Activated CD8-positive, alpha-beta memory T cell treated with anti-CD3 and anti-CD28 coated beads for 36 hours (primary cell): ENCODE measurements around the gene ITPR2. TPM values are rescaled to one million over a fixed set of nuclear protein-coding genes. Genes with fewer than 3 reads are reported as not detected.

ENCODE experiments used
- CTCF ChIA-PET: fragments of 350-600 bp; sonication (Branson Sonifier 250); formaldehyde crosslinking; loops from one replicate; lab custom pipeline; 2021; ENCODE audit warnings: antibody characterized with exemption; lab: Charles Lee
- POLR2A ChIA-PET: fragments of 350-600 bp; sonication (Branson Sonifier 250); formaldehyde crosslinking; loops from one replicate; lab custom pipeline; 2021; ENCODE audit warnings: antibody characterized with exemption; lab: Charles Lee
- total RNA-seq, 2 experiments: library from RNA; stranded (reverse); gene quantifications; one replicate each; pipeline ENCODE4 v1.2.3, GENCODE V29; 2021

The ITPR2 gene
- total RNA-seq, 2 experiments from 2014 or later, result 27.0 to 28.6 TPM

DNA sequence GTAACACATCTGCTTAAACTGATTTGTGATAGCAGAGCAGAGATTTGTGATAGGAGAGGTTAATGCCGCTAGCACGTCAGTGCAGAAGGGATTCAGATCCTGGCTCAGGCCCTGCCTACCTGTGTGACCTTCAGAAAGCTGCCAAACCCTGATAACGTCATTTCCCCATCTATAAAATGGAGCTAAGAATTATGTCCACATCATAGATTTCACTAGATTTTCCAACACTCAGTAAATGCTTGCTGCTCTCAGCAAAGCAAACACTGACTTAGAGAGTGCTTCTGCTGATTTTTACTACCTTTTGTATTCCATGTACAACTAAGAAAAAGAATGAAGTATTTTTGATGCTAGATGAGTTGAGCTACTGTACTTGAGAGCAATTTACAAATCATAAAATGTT, 261.4 kb downstream of the ITPR2 start:
- POLR2A ChIA-PET, result no interaction called here
- CTCF ChIA-PET, result no interaction called here

DNA sequence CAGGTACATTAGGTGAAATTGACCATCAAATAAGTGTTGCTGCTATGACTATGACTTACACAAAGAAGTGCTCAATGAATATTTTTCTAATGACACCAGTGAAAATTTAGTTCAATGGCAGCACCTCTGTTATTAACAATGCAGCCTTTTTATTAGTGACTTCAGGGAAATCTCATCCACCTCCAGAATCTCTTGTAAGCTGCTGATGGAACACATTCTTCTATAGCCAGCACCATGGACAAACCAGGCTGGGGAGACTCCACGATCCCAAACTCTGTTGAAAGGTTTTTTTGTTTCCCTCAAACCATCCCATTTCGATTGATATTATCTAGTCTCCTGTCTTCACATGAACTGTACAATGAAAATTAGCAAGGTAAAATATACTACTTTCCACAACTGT, 265.9 kb downstream of the ITPR2 start:
- CTCF ChIA-PET, result no interaction called here
- POLR2A ChIA-PET, result no interaction called here

DNA sequence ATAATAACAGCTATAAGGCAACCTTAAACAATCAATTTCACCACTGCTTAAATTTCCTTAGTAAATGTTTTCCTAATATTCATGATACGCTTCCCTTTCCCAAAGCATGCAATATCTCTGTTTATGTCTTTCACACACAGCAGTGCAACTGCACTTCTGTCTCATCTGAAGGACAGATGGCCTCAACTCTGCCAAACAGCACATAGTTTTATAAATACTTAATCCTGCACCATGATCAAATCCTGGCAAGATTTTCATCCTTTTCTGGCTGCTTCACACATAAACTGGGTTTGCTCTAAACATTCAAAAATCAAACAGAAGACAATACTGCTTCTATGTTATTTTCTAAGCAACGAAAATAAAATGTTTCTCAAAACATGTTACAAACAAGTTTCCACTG, 266.3 kb downstream of the ITPR2 start:
- CTCF ChIA-PET, result no interaction called here
- POLR2A ChIA-PET, result no interaction called here

DNA sequence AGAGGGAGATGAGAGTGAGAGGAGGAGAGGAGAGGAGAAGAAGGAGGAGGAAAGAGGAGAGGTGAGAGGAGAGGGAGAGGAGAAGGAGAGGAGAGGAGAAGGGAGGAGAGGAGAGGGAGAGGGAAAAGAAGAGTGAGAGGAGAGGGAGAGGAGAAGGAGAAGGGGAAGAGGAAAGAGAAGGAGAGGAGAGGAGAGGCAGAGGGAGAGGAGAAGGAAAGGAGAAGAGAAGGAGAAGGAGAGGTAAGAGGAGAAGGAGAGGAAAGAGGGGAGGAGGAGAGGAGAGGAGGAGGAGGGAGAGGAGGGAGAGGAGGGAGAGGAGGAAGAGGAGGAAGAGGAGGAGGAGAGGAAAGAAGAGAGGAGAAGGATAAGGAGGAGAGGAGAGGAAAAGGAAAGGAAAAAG, 266.8 kb downstream of the ITPR2 start:
- ChIA-PET POLR2A (no interaction called here), CTCF (no interaction called here)

DNA sequence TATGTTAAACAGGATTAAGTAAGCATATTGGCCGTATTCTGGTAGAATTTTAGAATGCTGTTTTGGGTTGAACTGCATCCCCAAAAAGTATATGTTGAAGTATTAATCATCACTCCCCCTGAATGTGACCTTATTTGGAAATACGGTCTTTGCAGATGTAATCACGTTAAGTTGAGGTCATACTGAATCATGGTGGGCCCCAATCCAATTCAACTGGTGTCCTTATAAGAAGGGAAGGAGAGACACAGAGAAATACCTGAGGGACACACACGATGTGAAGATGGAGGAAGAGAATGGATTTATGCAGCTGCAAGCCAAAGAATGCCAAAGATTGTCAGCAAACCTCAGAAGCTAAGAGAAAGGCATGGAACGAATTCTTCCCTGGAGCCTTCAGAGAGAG, 268.6 kb downstream of the ITPR2 start:
- ChIA-PET POLR2A (no interaction called here), CTCF (no interaction called here)

DNA sequence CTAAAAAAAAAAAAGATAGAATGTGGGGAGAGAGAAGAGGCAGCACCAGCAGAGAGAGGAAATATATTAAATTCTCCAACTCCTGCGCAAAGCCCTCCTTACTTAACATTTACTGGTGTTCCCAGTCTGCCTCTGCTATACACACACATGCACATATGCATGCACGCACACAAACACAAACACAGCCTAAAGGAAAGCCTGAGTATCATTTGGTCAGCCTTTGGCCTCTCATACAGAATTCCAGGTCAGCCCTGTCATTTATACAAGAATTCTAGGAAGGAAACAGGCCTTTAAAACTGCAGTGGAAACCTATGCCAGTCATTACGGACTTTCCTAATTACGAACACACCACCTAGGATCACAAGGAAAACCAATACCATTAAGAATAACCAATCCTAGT, 269.4 kb downstream of the ITPR2 start:
- CTCF ChIA-PET, result no interaction called here
- POLR2A ChIA-PET, result no interaction called here

DNA sequence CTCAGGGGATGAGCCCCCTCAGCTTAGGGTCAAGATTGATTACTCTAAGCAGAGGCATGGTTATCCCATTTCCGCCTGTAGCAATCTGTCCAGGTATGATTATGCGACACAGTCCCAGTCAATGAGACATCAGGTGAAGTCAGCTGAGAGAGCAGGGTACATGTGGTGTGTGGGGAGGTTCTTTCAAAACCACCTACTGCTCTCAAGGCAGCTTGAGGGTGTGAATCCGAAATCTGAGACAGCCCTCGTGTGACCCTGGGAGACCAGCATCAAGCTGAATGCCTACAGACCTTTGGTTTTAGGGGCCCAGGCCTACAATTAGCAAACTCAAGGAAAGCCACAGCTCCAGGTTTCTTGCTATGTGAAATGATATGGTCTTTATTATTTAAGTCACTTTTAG, 275.7 kb downstream of the ITPR2 start:
- POLR2A ChIA-PET, result no interaction called here
- CTCF ChIA-PET, result no interaction called here

DNA sequence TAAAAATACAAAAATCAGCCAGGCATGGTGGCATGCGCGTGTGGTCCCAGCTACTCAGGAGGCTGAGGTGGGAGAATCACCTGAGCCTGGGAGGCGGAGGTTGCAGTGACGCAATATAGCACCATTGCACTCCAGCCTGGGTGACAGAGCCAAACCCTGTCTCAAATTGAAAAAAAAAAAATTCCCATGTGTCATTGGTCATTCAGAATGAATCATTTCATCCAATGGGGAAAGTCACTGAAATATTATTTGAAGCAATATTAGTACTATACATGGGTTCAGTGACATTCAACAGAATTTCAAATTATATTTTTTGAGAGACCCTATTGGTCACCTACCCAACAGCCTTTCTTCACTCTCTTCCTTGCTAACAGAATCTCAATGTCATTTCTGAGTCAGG, 276.1 kb downstream of the ITPR2 start:
- ChIA-PET POLR2A (no interaction called here), CTCF (no interaction called here)

DNA sequence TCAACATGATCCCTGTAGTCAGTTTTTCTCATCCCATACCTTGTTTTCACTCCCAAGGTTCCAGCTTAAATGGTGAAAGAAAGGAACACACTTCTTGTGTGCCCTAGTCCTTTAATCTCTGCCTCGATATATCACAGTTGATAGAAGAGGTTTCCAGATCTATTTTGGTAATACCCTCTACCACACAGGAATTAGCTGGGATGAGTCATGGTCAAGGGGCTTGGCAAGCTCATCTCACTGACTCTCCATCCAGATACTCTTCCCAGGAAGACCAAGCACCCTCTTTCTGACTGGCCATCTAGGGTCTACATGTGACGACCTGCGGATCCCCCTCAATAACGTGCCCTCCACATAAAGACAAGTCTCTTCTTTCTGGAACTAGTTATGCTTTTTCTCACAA, 277.9 kb downstream of the ITPR2 start:
- ChIA-PET CTCF (no interaction called here), POLR2A (no interaction called here)

DNA sequence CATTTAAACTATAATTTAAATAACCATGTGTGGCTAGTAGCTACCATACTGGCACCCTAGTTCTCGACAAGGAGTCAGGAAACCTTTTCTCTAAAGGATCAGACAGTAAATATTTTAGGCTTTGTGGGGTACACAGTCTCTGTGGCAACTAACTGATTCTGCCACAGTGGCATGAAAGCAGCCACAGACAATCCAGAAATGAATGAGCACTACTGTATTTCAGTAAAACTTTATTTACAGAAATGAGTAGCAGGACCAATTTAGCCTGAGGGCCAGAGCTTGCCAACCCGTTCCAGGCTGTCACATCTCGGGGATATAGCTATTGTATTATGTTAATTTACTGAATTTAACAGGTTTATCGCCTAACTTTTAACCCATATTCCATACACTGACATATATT, 278.7 kb downstream of the ITPR2 start:
- ChIA-PET POLR2A (no interaction called here), CTCF (interaction anchor here (0.9 kb wide), 1 partner anchor 29 kb away, joined by 3 read pairs; no protein-coding TSS in a partner anchor)

DNA sequence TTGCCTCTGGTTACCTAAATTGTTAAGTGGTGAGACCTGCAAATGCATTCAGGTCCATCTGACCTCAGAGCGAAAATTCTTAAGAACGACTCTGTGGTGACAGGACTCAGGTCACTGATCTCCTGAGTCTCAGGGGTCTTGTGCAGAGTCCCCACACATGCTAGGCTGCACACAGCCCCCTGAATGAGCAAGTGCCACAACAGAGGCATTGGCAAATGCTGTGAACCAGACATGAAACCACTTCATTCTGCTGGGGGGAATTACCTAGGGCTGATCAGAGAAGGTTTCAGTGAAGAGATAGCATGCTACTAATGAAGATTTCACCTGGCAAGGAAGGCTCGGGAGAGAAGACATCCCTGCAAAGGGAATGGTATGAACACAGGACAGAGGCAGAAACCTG, 281.6 kb downstream of the ITPR2 start:
- CTCF ChIA-PET, result no interaction called here
- POLR2A ChIA-PET, result no interaction called here

DNA sequence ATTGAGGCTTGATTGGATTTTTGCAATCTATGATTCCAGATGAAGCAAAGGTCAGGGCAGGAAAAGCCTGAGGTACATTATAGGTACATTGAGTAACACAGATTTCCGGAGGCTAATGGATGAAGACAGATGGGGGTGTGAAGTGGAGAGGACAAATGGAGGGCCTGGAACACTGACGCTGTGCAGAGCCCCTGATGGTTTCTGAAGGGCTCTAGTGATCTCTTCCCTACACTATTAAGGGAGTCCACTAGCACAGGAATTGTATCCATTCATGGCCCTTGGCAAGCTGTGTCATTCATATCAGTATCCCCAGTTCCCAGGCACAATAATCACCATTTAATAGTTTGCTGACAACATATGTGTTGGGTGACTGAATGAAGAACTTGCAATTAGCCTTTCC, 284.8 kb downstream of the ITPR2 start:
- POLR2A ChIA-PET, result no interaction called here
- CTCF ChIA-PET, result no interaction called here

DNA sequence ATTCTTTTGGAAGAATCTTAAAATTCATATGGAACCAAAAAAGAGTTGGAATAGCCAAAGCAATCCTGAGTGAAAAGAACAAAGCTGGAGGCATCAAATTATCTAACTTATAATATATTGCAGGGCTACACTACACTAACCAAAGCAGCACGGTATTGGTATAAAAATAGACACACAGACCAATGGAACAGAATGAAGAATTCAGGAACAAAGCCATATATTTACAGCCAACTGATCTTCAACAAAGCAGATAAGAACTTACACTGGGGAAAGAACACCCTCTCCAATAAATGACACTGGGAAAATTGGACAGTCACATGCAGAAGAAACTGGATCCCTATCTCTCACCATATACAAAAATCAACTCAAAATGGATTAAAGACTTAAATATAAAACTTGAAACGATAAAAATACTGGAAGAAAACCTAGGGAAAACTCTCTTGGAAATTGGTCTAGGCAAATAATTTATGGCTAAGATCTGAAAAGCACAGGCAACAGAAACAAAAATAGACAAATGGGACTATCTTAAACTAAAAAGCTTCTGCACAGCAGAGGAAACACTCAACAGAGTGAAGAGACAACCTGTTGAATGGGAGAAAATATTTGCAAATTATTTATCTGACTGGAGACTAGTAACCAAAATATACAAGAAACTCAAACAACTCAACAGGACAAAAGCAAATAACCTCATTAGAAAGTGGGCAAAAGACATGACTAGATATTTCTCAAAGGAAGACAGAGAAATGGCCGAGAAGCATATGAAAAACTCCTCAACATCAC, 286.3 kb downstream of the ITPR2 start:
- POLR2A ChIA-PET, result no interaction called here
- CTCF ChIA-PET, result no interaction called here

DNA sequence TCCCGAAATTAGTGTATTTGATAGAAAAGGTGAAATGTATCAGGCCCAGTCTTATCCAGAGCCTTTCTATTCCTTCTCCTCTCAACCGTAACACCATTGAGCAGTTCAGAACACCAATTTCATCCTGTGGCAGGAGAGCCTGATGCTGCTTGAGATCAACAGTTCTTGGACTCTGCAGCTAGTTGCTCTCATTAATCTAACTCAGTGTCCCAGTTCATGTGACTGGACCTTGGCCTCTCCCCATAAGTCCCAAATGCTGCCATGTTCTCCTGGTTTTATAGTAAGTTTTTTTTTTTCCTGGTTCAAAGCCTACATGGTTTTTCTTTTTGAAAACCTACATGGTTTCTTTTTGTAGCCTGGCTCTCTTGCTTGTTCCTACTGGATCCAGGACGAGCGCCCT, 293.9 kb downstream of the ITPR2 start:
- ChIA-PET CTCF (interaction anchor here (0.7 kb wide), 1 partner anchor 1004 kb away, joined by 3 read pairs; no protein-coding TSS in a partner anchor), POLR2A (no interaction called here)

DNA sequence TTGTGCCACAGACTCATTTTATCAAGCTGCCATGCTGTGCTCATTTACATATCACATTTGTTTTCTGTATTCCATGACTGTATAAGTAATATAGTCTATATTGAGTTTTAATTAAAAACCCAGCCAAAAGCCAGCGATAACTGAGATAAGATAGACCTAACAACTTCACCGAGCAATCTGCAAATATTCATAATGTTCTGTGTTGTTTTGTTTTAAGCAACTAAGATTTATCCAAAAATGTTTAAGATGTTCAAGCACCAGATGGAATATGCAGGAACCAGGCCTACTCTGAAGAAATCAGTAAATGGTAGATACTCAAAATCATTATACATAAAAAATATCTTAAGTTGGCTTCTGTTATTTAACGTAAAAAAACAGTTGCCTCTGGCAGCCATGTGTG, 295.3 kb downstream of the ITPR2 start:
- ChIA-PET CTCF (no interaction called here), POLR2A (no interaction called here)

DNA sequence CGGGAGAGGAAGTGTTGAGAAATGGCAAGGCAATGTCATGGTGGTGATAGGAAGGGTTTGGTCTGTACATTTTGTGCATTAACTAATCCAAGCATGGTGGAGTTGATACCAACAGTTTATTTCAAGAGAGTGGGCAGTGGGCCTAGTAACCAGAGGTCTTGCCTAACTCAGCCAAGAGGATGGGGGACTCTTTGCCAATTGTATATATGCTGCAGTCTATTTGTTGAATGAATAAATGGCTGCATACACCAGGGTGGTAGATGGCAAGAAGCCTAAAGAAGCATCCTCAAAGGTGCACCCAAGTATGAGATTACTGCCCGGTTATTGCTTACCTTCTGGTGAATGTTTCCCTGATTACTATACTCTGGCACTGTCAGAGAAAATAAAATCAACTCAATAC, 295.9 kb downstream of the ITPR2 start:
- ChIA-PET CTCF (no interaction called here), POLR2A (no interaction called here)

DNA sequence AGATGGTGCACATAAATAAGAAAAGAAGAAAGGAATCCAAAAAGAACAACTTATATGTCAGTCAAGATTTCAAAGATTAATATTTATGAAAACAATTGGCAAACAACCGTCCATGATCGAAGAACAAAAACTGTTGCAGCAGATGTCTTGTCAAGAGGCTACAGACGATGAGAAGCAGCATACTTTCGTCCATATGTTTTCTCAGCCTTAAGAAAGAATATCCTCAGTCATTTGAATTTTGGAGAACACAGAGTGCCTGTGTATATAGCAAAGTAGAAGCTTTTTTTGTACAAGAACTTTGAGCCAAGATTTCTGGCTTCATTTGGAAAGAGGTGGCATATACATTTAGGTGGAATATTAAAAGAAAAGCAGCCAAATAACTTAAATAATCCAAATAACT, 297.2 kb downstream of the ITPR2 start:
- ChIA-PET CTCF (no interaction called here), POLR2A (no interaction called here)

DNA sequence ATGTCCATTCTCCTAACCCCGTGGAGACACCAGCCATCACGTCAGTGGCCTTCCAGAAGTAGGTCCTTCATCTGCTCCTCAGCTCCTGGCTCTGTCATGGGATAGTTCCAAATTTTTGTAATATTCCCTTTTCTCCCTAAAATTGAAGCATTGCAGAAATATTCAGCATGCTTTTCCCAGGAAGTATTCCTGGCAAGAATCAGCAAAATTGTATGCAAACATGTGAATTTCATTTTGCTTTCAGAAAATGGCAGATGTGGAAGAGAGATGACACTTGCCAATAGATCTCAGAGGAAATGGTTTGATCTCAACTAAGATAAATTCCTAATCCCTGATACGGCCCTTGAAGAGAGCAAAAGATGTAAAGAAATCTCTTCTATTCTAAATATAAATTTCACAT, 298.9 kb downstream of the ITPR2 start:
- ChIA-PET POLR2A (no interaction called here), CTCF (no interaction called here)

DNA sequence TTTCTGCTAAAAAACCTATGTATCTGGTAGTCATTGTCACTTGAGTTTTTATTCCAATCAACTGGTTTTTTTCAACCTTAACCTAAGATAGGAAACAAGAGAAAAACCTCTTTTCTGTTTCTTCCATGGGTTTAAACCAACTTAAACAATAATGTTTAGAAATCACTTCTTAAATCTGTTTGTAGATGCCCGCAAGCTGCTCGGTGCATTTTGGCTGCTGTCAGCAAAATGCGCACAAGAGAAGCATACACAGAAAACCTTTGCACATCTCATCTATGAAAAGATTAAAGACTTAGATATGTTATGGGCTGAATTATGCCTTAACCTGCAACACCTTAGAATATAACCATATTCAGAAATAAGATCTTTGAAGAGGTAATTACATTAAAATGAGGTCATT, 299.8 kb downstream of the ITPR2 start:
- POLR2A ChIA-PET, result no interaction called here
- CTCF ChIA-PET, result no interaction called here

DNA sequence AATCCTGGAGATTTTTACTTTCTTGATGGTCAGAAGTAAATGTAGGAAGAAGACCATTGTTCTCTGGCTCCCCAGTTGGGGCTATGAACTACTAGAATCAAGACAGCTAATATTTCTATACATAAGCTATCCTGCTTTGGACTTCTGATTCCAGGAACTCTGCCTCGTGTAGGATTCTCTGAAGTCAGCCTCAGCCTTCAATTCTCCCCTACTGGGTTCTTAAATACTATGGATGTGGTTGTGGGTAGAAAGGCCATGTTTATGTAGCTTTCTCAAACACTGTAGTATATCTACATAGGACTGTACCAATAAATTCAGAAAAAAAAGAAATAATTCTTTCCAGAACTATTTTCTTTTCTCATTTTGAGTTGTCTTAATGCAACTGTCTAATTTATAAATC, 302.5 kb downstream of the ITPR2 start:
- ChIA-PET CTCF (no interaction called here), POLR2A (no interaction called here)

DNA sequence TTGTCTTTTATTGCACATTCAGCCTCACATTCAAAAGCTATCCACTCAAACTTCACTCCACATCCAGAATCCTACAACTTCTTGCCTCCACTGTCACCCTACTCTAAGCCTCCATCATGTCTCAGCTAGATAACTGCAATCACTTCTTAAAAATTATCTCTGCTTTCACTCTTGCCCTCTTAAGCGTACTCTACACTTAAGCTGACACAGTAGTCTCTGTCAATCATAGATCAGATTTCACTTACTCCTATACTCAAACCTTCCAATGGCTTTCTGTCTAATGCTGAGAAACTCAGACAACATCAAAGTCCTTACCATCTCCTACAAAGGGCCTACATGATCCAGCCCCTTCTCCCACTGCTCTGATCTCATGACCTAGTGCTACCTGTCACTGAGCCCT, 304.1 kb downstream of the ITPR2 start:
- POLR2A ChIA-PET, result no interaction called here
- CTCF ChIA-PET, result no interaction called here

DNA sequence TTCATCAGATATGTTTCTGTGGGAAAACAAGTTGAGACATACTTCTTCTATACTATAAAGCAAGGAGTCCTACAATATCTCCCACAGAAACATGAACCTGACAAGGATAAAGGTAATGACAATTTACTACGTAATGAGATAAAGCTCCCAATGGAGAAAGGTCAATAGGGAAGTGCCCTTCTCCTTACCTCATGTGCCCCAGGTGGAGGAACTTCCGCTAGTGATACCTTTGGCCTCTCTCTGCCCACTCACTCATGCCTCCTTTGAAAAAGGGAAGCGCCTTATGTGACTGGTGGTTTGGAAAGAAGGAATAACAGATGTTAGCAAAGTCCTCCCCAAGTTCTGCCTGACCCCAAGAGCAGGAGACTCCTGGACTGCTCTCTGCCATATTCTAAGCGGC, 305.3 kb downstream of the ITPR2 start:
- CTCF ChIA-PET, result no interaction called here
- POLR2A ChIA-PET, result no interaction called here
